D341Med (cell line): Measurements from ENCODE around the gene MT1A.

Experiments used
- DNase-seq: peaks from one replicate; pipeline ENCODE4 v3.0.0; 2012; ENCODE audit warnings: low spot score

The MT1A gene

GRCh38 chr16:56679078-56679730, 40.7 kb downstream of the MT1A start:
- no peak for DNase-seq

DNA sequence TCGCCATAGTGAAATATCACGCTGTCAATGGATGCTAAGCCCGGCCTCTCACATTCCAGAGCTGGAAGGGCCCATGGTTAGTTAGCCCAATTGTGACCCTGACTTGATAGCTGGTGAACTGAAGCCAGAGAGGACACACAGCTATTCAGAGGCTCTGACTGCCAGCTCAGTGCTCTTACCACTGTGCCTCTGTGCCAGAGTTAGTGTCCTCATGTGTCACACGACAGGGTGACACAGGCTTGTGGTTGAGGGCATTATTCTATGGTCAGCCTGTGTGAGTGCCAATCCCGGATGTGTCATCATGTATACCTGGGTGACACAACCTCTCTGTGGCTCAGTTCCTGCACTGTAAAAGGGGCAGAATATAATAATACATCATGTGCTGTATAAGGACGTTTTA, 41.4 kb downstream of the MT1A start:
- no peak for DNase-seq

- DNase-seq: peak; percentile 89
Observed at GRCh38 chr16:56681939-56682702, 43.7 kb downstream of the MT1A start, which contains the start of gene MT1X. MT1X (plus strand) TSS chr16:56682470; CDS start chr16:56682541, 71 bp downstream.

DNA sequence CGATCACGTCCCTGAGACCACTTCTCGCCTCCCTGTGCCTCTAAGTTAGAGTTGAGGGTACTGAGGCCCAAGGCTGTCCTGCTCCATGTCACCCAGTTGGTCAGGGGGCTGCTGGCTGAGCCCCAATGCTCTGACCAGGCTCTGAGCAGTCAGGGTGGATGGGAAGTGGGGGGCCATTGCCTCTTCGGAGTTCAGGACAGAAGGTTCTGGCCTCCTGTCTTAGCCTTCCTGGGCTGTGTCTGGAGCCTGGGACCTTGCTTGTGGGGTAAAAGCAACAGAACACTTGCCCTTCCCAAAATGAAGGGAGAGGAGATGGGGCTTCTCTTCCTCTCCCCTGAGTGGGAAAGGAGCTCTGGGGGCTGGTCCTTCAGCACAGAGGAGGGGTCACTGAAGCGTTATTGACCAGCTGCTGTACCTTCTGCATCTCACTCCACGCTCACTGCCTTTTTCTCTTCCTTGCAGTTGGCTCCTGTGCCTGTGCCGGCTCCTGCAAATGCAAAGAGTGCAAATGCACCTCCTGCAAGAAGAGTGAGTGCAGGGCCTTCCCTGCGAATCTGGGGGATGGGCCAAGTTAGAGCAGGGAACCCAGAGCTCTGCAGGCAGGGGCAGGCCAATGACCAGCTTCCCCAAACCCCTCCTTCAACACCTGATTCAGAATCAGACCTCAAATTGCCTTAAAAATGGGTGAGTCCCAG, 44.4 kb downstream of the MT1A start:
- no peak for DNase-seq

DNA sequence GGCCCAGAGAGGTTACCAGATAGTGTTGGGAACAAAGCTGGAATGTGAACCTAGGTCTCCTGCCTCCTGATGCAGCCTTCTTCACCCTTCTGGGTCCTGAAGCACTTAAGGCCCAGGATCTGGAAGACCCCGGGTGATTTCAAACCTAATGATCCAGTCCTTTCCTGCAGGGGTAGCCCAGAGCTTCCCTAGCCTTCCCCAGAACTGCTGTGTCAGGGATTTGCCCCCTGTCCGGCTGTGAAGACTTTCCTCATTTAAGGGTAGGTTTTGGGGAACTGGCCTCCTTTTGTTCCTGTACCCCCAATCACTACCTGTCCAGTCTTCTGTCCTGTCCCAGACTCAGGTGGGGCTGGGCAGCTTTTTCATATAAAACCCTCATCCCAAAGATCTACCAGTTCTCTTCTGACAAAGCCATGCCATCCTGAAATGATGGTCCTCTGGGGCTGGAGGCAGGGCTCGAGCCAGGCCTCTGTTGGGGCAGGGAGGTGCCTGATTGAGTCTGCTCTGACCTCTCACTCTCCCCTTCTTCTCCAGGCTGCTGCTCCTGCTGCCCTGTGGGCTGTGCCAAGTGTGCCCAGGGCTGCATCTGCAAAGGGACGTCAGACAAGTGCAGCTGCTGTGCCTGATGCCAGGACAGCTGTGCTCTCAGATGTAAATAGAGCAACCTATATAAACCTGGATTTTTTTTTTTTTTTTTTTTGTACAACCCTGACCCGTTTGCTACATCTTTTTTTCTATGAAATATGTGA, 45.1 kb downstream of the MT1A start:
- no peak for DNase-seq

- DNase-seq: no peak
Observed at GRCh38 chr16:56684256-56684925, 45.9 kb downstream of the MT1A start.

DNA sequence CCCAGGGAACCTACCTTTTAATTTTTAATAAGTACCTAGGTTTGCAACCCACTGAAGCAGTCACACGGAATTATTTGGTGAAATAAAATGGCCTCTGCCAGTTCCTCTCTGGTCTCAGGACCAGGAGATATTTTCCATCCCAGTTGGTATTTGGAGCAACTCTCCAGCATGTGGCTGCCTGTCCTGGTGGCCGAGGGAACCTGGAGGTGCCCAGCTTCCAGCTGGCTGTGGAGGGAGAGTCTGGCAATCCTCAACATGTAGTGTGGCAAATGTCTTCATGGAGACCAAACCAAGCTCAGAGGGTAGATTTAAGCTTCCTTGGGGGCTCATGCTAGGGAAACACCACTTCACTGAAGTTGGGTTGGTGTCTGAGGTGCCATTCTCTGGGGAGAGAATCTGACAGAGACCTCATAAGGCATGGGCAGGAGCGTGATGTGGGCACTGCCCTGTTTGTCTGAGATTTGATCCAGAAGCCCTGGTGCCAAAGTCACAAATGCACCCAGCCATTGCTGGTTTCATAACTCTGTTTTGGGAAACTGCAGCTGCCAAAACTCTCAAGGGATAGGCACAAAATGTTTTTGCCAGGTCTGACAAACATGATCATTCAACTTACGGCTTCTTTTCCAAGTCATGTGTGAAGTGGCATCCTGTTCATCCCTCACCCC, 46.6 kb downstream of the MT1A start:
- no peak for DNase-seq

DNA sequence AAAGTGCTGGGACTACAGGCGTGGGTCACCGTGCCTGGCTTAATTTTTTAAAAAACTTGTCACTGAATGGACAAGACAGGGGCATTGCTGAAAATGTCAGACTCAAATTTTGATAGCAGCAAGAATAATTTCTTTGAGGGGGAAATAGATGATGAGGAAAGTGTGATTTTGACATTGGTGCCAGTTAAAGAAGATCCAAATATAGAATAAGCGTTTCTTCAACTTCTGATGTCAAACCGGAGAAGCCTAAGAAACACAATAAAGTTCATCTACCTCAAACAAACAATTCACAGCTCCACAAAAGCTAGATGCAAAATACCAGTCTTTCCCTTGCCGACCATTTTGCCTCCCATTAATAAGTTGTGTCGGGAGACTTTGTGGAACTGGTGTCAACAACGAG, 48.3 kb downstream of the MT1A start:
- no peak for DNase-seq

DNA sequence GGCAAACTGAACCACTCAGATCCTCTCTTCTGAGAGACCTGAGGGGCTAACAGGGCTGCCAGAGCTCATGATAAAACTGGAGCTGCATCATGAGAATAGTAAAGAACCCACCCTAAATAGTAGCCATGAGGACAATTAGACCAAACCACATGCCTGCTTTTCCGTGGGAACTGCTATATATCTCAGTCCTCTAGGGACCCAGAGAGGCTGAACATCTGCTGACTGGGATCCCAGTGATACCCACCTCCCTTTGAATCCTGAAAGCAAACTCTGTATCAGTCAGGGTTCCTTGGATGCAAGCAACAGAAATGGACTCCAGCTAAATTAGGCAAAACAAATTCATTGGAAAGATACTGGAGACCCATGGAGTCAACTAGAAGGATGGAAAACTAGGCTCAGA, 50.3 kb downstream of the MT1A start:
- no peak for DNase-seq

DNA sequence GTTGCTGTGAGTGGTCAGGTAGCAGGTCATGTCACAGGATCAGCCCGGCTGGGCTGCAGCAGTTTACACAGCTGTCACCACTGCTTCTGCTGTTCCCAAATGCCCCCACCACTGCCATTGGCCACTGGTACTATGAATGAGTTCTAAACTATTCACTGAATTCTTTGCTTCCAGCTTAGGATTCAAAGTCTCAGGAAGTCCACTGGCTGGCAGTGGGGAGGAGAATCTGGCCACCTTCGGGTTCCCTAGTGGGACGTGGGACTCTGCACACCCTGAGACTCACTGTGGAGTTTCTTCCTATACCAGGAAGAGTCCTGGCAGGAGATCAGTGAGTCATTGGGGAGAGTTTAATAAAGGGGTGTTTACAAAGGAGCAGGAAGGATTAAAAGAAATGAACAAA, 50.7 kb downstream of the MT1A start:
- DNase-seq: no peak
